HepG2 (cell line): Measurements from ENCODE around the gene ABCC3. TPM values are rescaled to one million over a fixed set of nuclear protein-coding genes. Genes with fewer than 3 reads are reported as not detected.
A peak's percentile ranks its signal among the peaks of the same experiment; 100 is the strongest.

Experiments used
- ATAC-seq: fragments of 200-7000 bp; cut with Tn5 transposase; 3 replicates; pipeline ENCODE4 v1.9.1; 2020; ENCODE audit warnings: mild to moderate bottlenecking, moderate library complexity
- BruUV-seq: library from RNA; stranded (reverse); fragments of 400-500 nt; replicated peaks from 2 replicates; lab custom pipeline; 2021; lab: Mats Ljungman, UMichigan
- CTCF ChIA-PET: fragments of 300-600 bp; formaldehyde crosslinking; extraction: SDS; loops from one replicate; lab custom pipeline; 2021; ENCODE audit warnings: low total read pairs, inconsistent platforms, low intra/inter-chr PET ratio; lab: Yijun Ruan, JAX
- POLR2A ChIA-PET: fragments of 350-600 bp; sonication (Branson Sonifier 250); formaldehyde crosslinking; loops from one replicate; lab custom pipeline; 2020; ENCODE audit warnings: antibody characterized with exemption, inconsistent platforms; lab: Yijun Ruan, JAX
- DNase-seq: peaks from one replicate; pipeline ENCODE4 v3.0.0-alpha.2; 2015; ENCODE audit warnings: low spot score
- FAIRE-seq: peaks from 3 replicates; lab custom pipeline; 2011; peaks lifted over from hg19 to GRCh38; lab: Jason Lieb, UNC
- H2AFZ ChIP-seq: one replicate; pipeline ENCODE4 v1.6.1; 2011; ENCODE audit warnings: low read length, inconsistent platforms
- H3K27ac ChIP-seq: fragments of 300-600 bp; 3 replicates; pipeline ENCODE4 v1.8.0; 2011; ENCODE audit warnings: mixed run types, mild to moderate bottlenecking, mixed read lengths, low read length, inconsistent platforms; ENCODE audit not compliant: insufficient read depth; ENCODE audit errors: extremely low read length
- H3K27me3 ChIP-seq, 2 experiments: fragments of 200-600 bp in 1 of 2; 2 replicates in 1 of 2; 3 replicates in 1 of 2; pipeline versions ENCODE4 v1.6.0 to v1.8.0; 2011; ENCODE audit warnings: low read length in 2 of 2, mild to moderate bottlenecking in 2 of 2, moderate library complexity in 2 of 2, inconsistent platforms in 1 of 2; ENCODE audit not compliant: insufficient read depth in 2 of 2, control insufficient read depth in 1 of 2
- H3K36me3 ChIP-seq, 2 experiments: fragments of 200-600 bp in 1 of 2; replicated peaks in 1 of 2; 2 replicates in 1 of 2; 3 replicates in 1 of 2; pipeline versions ENCODE4 v1.5.1 to v1.8.0; 2011; ENCODE audit warnings: low read length in 2 of 2, inconsistent platforms in 1 of 2; ENCODE audit not compliant: insufficient read depth in 2 of 2, control insufficient read depth in 1 of 2
- H3K4me1 ChIP-seq: 2 replicates; pipeline ENCODE4 v1.5.1; 2012; ENCODE audit warnings: low read length, inconsistent platforms; ENCODE audit not compliant: insufficient read depth
- H3K4me2 ChIP-seq: 2 replicates; pipeline ENCODE4 v1.6.0; 2011; ENCODE audit warnings: low read depth, low read length, inconsistent platforms
- H3K4me3 ChIP-seq, 3 experiments: fragments of 200-600 bp in 1 of 3; sonication (generic), shearing (Covaris generic) in 1 of 3; replicated peaks in 1 of 3; 2 replicates each; pipeline ENCODE4 v1.5.1; 2011 to 2016; ENCODE audit warnings: low read length in 3 of 3, inconsistent platforms in 2 of 3, low read depth in 2 of 3, mild to moderate bottlenecking in 2 of 3, control low read depth in 1 of 3, mixed read lengths in 1 of 3; ENCODE audit not compliant: insufficient read depth in 1 of 3
- H3K79me2 ChIP-seq: one replicate; pipeline ENCODE4 v1.6.1; 2011; ENCODE audit warnings: low read length, inconsistent platforms; ENCODE audit not compliant: insufficient read depth
- H3K9ac ChIP-seq: 2 replicates; pipeline ENCODE4 v1.6.0; 2011; ENCODE audit warnings: mild to moderate bottlenecking, low read depth, low read length, inconsistent platforms; ENCODE audit not compliant: insufficient read depth
- H3K9me3 ChIP-seq: 2 replicates; pipeline ENCODE4 v1.5.1; 2012; ENCODE audit warnings: mild to moderate bottlenecking, low read length
- H4K20me1 ChIP-seq: 2 replicates; pipeline ENCODE4 v1.6.0; 2011; ENCODE audit warnings: inconsistent platforms, mild to moderate bottlenecking, low read length, moderate library complexity; ENCODE audit not compliant: insufficient read depth
- HNRNPL ChIP-seq: fragments of 200-400 bp; formaldehyde crosslinking; IDR thresholded peaks from 2 replicates; pipeline ENCODE4 v1.6.1; 2017; ENCODE audit warnings: mild to moderate bottlenecking, low read depth, low read length
- ZNF264 ChIP-seq: sonication (generic); formaldehyde crosslinking; IDR thresholded peaks from 2 replicates; pipeline ENCODE4 v1.4.0; 2020; ENCODE audit warnings: missing genetic modification reagents
- ZNF512B ChIP-seq: sonication (generic); formaldehyde crosslinking; IDR thresholded peaks from 2 replicates; pipeline ENCODE4 v1.5.1; 2020; ENCODE audit warnings: missing genetic modification reagents, mild to moderate bottlenecking, borderline replicate concordance
- ZNF674 ChIP-seq: sonication (generic); formaldehyde crosslinking; IDR thresholded peaks from 2 replicates; pipeline ENCODE4 v1.5.0; 2020; ENCODE audit warnings: low read depth, mild to moderate bottlenecking, missing genetic modification reagents
- ZNF790 ChIP-seq: sonication (generic); formaldehyde crosslinking; IDR thresholded peaks from 2 replicates; pipeline ENCODE4 v1.8.0; 2022; ENCODE audit warnings: missing genetic modification reagents, mild to moderate bottlenecking, borderline replicate concordance
- WGBS: methylation state at CpG from one replicate; pipeline ENCODE4 v1.1.6; 2017; ENCODE audit warnings: low lambda C conversion rate; 5-methylcytosine and 5-hydroxymethylcytosine counted together
- in situ Hi-C: cut with HindIII; loops from 2 replicates; pipeline ENCODE4 v1.10.0; 2017; ENCODE audit warnings: low pct_unique_long_range_greater_than_20kb; ENCODE audit not compliant: extremely low pct_ligation_motif_present
- intact Hi-C: fragments of 100-400 bp; cut with micrococcal nuclease; formaldehyde crosslinking; loops from one replicate; pipeline ENCODE4 v1.10.0; 2022; ENCODE audit not compliant: unreplicated experiment
- polyA plus RNA-seq, 8 experiments: library from polyadenylated mRNA; depleted of rRNA in 3 of 8; stranded (reverse) in 7 of 8; unstranded in 1 of 8; fragments of >200 nt; fragmentation: Illumina TruSeq in 4 of 8; extraction: Trizol in 4 of 8; gene quantifications; 2 replicates each; pipeline versions ENCODE4 v1.2.1 to v1.2.3, GENCODE V29; 2011 to 2016; ENCODE audit warnings: low read depth in 4 of 8, missing spikeins in 1 of 8, mixed read lengths in 1 of 8; ENCODE audit not compliant: insufficient read depth in 1 of 8
- total RNA-seq, 5 experiments: library from RNA; depleted of rRNA; stranded (reverse); fragments of >200 nt; fragmentation: Illumina TruSeq; extraction: Trizol; gene quantifications; 2 replicates each; pipeline ENCODE4 v1.2.3, GENCODE V29; 2016; ENCODE audit warnings: low read depth in 1 of 5

Gene ABCC3
- total and polyA plus RNA-seq, 2 of the 13 experiments (the other 11 are each of a cell fraction or from before 2014, with no cell fraction given): 25.2 to 50.7 TPM

- TF ChIP-seq ZNF264 (CRISPR knock-in tag) (no peak), ZNF512B (CRISPR knock-in tag) (no peak)
These were observed 37.4 kb downstream of the ABCC3 start (continued) for GRCh38 chr17:50672071-50672470.

GRCh38 chr17:50672831-50673551 lies 38.3 kb downstream of the ABCC3 start:
- DNase-seq (no peak), ATAC-seq (no peak)
- ChIA-PET CTCF (no interaction called here), POLR2A (interaction anchor here (1.7 to 6.7 kb wide), 2 partner anchors 12 kb away, joined by 6 to 38 read pairs; no protein-coding TSS in a partner anchor)
- Histone ChIP-seq H3K4me2 (no peak overlapping the region), H3K36me3 (no peaks in the 10 kb centered on the region), H4K20me1 (no peaks in the 10 kb centered on the region), H3K9ac (no peak overlapping the region), H3K4me1 (peaks cover 47% of the 10 kb centered on the region), H2AFZ (no peak overlapping the region), H3K27me3 (no peaks in the 10 kb centered on the region), H3K27ac (no peak overlapping the region)
- 97% methylated on average over 14 of the region's 20 CpGs for WGBS
- in situ Hi-C loops: no loop called here
- no peak for TF ChIP-seq ZNF674 (CRISPR knock-in tag)
- TF ChIP-seq ZNF790 (CRISPR knock-in tag): no peak
- TF ChIP-seq HNRNPL: 0 out of 2 replicates have a peak, but pooled peaks have one; percentile 17
- TF ChIP-seq, all 625 proteins: peak for 1
- intact Hi-C loops: no loop called here
- Histone ChIP-seq H3K79me2 (no peaks in the 10 kb centered on the region), H3K9me3 (no peaks in the 10 kb centered on the region), H3K4me3 (no peak overlapping the region)
- FAIRE-seq: no peak
- BruUV-seq: no TSS peak
